Activated CD4-positive, alpha-beta T cell treated with anti-CD3 and anti-CD28 coated beads for 24 hours (primary cell): Measurements from ENCODE around the gene FUT6.

Source experiments
- DNase-seq, 2 donors: peaks; one replicate each; pipeline ENCODE4 v3.0.0-alpha.2; 2020; ENCODE audit warnings: low read depth in 2 of 2

FUT6 gene

DNA sequence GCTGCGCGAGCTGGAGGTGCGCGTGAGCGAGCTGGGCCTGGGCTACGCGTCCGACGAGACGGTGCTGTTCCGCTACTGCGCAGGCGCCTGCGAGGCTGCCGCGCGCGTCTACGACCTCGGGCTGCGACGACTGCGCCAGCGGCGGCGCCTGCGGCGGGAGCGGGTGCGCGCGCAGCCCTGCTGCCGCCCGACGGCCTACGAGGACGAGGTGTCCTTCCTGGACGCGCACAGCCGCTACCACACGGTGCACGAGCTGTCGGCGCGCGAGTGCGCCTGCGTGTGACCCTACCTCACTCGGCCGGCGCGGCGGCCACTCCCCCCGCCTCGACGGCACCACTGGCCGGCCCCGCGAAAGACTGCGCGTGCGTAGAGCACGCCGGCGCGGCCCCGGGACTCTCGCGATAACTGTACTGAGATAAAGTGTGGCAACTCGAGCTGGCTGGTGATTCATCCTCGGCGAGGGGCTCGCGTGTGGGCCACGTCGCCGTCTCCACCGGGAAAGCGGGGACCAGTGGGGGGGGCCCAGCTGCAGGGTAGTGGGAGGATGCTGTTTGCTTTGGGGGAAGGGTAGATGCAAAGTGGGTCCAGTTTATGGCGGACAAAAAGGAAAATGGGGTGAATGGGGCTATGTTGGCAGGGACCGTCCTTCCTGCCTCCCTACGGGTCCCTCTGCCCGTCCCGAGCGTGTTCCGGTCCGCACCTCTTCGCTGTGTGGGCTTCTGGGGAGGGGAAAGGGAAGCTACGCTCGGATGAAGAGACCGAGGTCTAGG, 11.4 kb downstream of the FUT6 start:
- DNase-seq: peak; percentile 95 to 98

DNA sequence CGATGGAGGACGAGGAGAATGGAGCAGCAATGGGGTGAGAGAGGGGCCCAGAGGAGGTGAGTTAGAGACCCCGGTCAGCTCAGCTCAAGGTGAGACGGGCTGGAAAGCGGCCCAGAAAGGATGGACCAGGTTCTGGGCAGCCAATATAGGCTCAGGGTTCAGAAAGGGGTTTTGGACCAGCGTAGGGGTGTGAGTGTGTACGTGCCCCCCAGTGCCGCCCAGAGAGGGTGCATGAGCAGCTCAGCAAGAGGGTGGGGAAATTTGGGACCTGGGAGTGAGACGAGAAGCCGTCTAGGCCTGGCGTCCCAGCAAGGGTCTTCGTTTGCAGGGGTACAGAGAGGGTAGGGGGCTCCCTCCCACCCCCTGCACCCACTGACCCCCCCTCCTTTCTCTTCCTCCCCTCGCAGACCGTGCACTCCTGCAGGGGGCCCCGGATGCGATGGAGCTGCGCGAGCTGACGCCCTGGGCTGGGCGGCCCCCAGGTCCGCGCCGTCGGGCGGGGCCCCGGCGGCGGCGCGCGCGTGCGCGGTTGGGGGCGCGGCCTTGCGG, 12.1 kb downstream of the FUT6 start:
- no peak for DNase-seq

DNA sequence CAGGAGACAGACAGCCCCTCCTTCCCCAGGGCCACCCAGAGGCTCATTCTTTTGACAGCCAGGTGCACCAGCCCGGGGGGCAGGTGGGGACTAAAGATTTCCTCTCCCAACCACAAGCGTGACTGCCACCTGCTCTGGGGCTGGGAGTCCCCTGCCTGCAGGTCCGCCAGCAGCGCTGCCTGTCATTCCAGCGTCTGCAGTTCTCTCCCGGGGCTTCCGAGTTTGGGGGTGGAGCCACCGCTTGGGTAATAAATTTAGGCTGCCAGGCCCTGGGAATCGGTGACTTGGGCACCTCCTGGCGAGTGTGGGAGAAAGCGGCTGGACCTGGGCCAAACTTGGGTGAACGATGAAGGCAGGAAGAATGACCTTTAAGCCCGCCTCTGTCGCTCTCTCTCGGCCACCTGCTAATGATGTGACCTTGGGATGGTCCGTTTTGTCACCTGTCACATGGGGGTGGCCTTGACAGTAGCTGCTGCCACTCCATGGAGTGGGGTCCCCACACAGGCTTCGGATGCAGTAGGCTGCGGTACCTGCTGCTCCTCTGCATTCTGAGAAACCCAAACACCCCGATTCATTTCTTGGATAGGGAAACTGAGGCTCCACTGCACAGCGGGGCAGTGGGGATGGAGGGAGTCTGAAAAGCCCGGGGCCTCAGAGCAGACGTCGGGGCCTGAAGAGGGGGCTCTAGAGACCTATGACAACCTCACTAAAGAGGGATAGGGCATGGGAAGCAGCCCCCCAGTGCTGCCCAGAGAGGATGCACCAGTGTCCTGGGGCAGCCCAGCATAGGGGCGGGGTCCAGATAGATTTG, 12.8 kb downstream of the FUT6 start:
- DNase-seq: no peak

DNA sequence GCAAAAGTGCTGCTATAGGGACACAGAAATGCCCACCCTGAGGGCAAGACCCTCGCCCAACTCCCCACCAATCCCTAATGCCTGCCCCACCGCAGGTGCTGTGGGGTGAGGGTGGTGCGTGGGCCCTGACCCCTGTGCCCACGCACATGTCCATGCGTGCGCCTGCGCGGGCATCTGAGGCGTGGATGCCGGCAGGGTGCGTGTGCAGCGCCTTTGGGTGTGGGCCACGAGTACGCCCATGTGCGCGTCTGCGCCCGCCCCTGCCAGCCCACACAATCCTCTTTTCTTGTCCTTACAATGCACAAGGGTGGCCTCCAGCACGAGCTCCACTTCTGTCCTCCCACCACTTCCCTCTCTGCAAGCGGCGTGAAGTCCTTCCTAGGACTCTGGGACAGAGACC, 14.3 kb downstream of the FUT6 start:
- DNase-seq: no peak

DNA sequence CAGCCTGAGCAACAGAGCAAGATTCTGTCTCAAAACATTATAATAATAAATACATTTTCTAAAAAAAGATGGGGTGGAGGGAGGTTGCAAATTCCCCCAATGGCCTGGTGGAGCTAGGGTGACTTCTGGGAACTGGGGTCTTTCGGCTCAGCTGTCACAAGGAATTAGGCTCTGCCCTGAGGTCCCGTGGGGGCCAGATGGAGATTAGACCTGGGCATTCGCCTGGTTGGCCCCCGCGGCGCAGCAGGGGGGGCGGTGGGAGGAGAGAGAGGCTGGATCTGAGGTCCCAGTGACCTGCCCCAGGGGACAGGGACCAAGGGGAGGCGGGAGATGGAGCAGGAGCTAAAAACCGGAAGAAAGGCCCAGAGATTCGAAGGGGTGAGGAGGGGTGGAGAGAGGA, 14.8 kb downstream of the FUT6 start:
- no peak for DNase-seq

DNA sequence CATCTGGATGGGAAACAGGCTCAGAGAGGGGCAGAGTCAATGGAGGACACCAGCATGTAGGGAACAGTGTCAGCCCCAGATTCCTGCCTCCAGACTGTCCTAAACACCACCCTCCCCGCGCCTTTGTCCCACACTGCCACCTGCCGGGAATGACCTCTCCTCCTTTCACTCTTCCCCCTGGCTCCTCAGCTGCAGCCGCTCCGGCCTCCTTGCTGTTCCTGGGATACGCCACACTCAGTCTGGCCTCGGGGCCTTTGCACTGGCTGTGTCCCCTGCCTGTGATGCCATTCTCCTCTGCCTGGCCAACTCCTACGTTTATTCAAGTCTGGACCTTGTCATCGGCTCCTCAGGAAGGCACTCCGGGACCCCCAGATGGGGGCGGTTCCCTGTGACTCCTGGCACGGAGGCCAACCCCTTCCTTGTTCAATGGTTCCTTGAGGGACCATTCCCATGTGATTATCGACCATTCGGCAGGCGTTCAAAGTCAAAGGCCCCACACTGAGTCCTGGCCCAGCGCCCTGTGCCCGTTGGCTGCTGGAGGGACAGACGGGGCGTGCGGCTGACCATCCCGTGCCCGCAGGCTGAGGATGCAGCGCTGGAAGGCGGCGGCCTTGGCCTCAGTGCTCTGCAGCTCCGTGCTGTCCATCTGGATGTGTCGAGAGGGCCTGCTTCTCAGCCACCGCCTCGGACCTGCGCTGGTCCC, 15.8 kb downstream of the FUT6 start:
- DNase-seq: no peak

DNA sequence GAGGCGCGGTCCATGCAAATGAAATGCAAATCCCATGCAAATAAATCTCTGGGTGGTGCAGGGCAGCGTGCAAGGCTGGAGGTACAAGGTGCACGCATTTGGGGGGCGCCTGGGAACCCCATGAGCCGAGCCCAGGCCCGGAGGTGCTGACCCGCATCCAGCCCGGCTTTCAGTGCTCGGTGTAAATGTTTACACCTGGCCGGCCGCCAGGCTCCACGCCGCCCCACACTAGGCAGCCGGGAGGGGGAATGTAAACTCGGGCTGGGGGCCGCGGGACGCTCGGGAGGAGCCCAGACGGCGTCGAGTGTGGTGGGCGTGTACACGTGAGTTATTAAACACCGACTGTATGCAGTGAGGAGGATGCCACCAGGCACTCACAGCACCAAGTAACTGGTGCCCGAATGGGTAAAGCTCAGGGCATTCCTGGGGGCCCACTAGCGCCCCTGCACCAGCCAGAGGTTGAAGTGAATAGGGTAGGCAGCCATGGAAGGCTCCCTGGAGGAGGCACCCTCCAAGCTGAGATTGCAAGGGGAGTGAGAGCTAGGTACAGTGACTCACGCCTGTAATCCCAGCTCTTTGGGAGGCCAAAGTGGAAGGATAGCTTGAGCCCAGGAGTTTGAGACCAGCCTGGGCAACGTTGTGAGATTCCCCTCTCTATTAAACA, 17.2 kb downstream of the FUT6 start:
- no peak for DNase-seq

DNA sequence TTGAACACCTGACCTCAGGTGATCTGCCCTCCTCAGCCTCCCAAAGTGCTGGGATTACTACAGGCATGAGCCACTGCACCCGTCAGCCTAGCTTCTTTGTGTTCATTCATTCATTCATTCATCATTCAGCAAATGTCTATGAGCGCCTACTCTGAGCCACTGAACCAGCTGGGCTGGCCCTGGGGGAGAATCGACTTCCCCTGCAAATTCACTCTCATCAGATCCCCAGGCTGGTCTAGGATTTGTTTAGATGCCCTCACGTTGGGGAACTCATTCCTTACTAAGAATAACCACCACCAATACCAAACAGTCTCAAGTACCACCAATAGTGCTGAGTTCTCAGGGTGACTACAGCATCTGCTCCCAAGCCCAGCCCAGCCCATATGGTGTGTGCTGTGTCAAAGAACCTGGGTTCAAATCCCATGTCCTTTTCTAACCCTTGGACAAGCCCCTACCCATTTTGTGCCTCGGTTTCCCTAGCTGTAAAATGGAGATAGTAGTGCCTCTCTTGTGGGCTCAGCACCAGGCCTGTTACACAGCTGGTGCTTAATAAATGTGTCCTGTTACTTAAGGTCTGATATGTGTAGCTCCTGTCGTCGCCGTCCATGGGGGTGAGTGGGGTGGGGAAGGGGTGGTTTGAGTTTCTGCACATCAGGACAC, 17.9 kb downstream of the FUT6 start:
- no peak for DNase-seq

DNA sequence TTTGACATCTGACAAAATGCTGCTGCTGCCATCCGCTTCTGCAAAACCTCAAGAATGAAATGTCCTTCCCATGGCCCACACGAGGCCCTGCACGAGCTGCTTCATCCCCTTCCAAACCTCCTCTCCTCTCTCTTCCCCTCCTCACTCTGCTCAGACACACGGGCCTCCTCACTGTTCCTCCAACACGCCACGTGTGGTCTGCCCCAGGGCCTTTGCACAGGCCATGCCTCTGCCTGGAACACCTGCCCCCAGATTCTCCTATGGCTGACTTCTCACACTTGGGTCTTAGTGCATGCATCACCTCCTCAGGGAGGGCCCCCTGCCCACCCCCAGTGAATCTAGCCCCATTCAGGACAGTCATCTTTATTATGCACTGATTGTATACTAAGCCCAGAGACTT, 18.7 kb downstream of the FUT6 start:
- no peak for DNase-seq

DNA sequence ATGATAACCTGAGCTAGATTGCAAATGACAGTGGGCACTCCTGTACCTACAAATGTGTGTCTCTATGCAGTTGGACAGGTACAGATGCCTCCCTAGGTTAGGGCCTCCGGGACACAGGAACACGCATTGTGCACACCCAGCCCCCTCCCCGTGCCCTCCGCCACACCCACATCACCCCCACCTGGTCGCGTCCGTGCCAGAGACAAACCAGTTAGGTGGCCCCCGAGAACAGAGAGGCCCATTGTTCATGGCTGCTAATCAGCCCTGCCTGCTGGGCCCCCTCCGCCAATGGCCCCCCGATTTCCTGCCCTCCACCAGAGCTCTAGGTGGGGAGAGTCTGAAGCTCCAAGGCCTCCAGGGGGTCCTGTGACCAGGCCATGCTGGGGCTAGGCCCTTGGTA, 20.9 kb downstream of the FUT6 start:
- DNase-seq: no peak

DNA sequence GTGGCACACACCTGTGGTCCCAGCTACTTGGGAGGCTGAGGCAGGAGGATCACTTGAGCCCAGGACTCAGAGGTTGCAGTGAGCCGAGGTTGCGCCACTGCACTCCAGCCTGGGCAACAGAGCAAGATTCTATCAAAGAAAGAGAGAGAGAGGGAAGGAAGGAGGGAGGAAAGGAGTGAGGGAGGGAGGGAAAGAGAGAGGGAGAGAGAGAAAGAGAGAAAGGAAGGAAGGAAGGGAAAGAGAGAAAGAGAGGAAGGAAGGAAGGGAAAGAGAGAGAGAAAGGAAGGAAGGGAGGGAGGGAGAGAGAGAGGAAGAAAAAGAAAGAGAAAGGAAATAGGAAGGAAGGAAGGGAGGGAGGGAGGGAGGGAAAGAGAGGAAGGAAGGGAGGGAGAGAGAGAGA, 22.3 kb downstream of the FUT6 start:
- DNase-seq: no peak

DNA sequence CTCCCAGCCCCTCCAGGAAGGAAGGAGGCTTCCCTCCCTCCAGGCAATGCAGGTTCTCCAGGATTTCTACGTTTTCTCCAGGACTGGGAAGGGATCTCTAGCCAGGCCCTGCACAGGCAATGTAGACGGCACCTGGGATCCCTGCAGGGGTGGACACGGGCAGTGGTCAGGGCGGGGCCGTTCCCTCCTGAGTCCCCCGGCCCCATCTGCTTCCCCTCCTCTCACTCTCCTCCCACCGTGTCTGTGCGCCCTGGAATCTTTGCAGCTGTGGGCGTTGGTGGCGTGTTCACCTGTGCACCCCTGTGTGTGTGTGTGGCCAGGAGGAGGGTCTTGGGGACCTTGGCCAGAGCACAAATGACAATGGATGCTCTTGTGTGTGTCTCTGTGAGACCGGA, 24.7 kb downstream of the FUT6 start:
- no peak for DNase-seq

DNA sequence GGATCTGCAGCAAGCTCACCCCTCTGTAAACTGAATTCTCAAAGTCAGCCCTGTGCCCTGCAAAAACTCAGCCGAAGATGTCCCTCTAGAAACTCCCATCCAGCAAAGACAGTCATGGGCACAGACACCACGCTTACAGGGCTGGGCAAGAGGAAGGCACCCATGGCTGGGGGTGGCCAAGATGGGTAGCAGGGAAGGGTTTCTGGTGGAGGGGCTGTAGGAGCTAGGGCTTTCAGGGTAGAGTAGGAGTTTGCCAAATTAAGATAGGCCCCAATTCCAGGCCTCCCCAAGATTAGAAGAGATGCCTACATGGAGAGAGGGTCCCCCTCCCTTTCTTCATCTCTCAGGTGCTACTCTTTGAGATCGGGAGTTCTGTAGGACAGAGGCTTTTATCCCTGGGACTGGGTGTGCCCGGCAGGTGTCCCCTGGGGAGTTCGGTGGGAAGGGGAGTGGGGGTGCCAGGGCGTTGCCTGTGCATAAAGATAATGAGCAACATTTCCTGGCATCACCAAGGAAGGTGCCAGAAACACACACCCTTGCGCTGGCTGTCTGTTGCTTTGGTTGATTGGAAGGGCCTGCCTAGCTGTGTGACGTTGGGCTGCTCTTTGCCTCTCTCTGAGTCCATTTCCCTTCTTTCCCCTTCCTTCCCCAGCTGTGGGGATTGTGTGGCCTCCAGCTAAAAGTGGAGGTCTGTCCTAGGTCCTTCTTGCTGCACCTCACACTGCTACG, 25.2 kb downstream of the FUT6 start:
- DNase-seq: no peak

DNA sequence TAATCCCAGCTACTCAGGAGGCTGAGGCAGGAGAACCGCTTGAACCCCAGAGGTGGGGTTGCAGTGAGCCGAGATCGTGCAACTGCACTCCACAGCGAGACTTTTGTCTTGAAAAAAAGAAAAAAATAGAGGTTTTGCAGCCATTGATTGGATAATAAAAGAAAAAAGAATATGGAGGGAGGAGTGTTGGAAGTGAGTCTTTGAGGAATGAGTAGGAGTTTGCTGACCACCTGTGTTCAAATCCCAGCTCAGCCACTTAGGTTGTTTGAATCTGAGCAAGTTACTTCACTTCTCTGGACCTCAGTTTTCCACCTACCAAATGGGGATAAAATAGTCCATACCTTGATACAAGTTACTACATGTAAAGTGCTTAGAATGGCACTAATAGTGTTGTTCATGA, 28.4 kb downstream of the FUT6 start:
- DNase-seq: no peak

DNA sequence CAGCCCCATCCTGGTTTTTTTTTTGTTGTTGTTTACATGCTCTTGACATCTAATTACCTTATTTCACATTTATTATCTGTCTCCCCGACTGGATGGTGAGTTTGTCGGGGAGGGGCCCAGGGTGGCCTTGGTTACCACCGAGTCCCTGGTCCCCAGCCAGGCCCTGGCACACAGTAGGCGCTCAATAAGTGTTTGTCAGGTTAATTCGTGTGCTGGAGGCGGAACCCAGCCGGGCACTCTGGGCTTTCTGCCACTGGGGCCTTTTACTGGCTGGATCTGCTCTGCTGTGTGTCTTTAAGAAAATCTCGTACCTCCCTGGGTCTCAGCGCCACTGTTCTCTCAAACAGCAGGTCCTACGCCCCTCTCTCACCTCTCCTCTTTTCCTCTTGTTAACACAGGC, 30.0 kb downstream of the FUT6 start:
- DNase-seq: no peak

DNA sequence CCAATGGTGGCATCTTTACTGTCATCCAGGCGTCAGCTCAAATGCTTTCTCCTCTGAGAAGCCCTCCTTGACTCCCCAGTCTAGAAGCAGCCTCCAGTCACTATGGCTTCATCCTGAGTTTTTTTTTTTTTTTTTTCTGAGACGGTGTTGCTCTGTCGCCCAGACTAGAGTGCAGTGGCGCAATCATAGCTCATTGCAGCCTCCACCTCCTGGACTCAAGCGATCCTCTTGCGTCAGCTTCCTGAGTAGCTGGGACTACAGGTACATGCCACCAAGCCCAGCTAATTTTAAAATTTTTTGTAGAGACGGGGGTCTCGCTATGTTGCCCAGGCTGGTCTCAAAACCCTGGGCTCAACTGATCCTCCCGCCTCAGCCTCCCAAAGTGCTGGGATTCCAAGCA, 30.4 kb downstream of the FUT6 start:
- DNase-seq: no peak

DNA sequence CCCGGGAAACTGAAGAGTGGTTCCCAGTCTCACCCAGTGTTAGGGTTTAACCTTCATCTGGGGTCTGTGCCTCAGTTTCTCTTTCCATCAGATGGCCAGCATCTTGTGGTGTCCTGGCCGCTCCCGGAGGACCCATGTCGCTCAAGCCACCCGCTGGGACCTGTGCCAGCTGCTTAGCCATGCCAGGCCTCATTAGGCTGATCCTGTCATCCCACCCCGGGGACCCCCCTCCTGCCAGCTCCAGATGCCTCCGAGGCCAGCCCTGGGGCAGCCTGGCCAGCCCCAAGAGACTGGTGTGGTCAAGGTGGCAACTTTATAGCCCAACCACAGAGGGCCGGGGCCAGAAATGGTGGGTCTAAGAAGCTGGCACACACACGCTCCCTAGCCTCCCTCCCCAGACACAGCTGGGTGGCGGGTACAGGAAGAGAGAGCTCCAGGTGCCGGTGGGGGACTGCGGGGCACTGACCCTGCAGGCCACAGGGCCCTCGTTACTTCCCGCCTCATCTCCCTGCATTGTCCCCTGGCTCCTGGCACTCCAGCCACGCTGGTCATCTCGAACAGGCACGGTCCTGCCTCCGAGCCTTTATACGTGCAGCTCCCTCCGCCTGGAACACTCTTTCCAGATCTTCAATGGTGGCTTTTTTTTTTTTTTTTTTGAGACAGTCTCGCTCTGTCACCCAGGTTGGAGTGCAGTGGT, 31.2 kb downstream of the FUT6 start:
- DNase-seq: no peak

DNA sequence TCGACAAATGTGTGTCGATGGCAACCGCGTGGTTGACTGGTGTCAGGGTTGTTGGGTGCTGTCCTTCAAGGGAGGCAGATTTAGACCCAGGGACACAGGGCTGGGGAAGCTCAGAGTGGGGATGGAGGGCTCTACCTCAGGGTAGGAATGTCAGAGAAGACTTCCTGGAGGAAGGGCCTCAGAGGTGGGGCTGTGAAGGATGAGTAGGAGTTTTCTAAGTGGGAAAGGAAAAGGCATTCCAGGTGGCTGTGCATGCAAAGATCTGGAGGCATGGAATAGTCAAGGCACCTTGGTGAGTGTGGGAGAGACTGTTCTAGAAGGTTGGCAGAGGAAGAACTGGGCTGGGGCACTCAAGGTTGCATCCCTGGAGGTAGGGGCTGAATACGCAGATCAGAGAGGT, 32.6 kb downstream of the FUT6 start:
- DNase-seq: no peak

DNA sequence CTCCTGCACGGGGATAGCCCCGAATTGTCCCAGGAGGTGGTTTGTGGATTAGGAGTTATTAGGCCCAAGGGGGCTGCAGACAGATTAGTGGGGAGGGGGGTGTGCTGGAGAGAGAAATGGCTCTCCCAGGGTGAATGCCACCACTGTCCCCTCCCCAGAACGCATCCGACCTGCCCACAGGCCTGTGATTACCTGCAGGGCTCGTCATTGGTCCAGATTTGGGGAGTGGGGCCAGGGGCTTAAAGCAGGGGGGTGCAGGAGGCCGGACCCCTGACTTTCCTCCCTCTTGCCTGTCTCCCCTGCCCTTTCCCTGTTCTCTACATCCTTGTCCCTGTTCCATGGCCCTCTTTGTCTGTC, 33.4 kb downstream of the FUT6 start:
- no peak for DNase-seq

DNA sequence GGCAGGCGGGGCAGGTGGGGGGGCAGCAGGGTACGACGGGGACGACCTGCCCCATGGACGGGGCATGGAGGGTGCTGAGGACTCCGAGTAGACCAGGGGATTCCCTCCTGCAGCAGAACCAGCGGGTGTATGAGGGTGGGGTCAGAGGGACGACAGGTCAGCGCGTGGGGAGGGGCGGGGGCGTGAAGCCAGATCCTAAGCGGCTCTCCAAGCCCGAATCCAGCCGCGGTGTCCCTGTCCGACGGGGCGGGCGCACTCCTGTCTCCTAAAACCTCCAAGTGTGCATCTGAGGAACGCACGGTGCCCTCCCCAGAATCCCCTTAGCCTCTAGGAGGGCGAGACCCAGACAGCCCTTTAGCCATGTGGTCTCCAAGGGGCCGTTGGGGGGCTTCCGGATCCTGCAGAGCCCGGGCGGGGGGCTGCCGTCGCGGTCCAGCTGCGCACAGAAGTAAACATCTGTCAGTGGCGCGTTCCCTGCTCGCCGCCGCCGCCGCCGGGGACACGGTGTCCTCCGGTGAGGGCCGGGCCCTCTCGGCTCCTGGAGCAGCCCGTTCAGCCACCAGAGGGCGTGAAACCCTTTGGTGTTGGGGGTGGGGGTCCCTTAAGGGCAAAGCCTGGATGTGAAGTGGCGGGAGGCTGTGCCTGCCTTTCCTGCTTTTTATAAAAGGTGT, 33.9 kb downstream of the FUT6 start:
- DNase-seq: peak; percentile 42 to 54
